Testis (tissue), 3 donors: ENCODE results near the gene MAP4K1. TPM values are rescaled to one million over a fixed set of nuclear protein-coding genes. Genes with fewer than 3 reads are reported as not detected.

Experiments used
- DNase-seq: peaks from one replicate; pipeline ENCODE4 v3.0.0-alpha.2; 2019
- H3K27ac ChIP-seq, 2 donors: fragments of 200-600 bp; sonication (generic); one replicate each; pipeline ENCODE4 v1.5.1; 2019
- H3K27me3 ChIP-seq: fragments of 200-600 bp; sonication (generic); one replicate; pipeline ENCODE4 v1.5.1; 2019
- H3K36me3 ChIP-seq: fragments of 200-600 bp; sonication (generic); one replicate; pipeline ENCODE4 v1.5.1; 2017; ENCODE audit warnings: low read depth; ENCODE audit errors: missing control alignments
- H3K4me1 ChIP-seq: fragments of 200-600 bp; sonication (generic); one replicate; pipeline ENCODE4 v1.5.1; 2019
- H3K4me3 ChIP-seq, 2 donors: fragments of 200-600 bp; sonication (generic); one replicate each; pipeline ENCODE4 v1.5.1; 2017 to 2019
- H3K9me3 ChIP-seq: fragments of 200-600 bp; sonication (generic); one replicate; pipeline ENCODE4 v1.5.1; 2017
- CTCF ChIP-seq, 3 experiments: fragments of 450-650 bp in 2 of 3; fragments of 200-600 bp in 1 of 3; sonication (generic) in 1 of 3; IDR thresholded peaks; one replicate each; pipeline ENCODE4 v1.5.1; 2016 to 2019; ENCODE audit warnings: antibody characterized with exemption in 3 of 3, mild to moderate bottlenecking in 2 of 3, moderate library complexity in 1 of 3
- POLR2A ChIP-seq: fragments of 450-650 bp; IDR thresholded peaks from one replicate; pipeline ENCODE4 v1.6.1; 2017; ENCODE audit warnings: antibody characterized with exemption, mild to moderate bottlenecking, moderate library complexity
- WGBS, 2 donors: methylation state at CpG; one replicate each; pipeline ENCODE4 v1.1.5; 2018; 5-methylcytosine and 5-hydroxymethylcytosine counted together
- intact Hi-C: fragments of 100-400 bp; cut with DNase I; formaldehyde crosslinking; loops from one replicate; pipeline ENCODE4 v1.15.1; 2023; ENCODE audit warnings: low total_unique reads
- polyA plus RNA-seq: library from polyadenylated mRNA; stranded (reverse); fragments of 350-450 nt; fragmentation: Illumina TruSeq; extraction: RNeasy Lipid Tissue Mini Kit (QIAGEN cat#74804); gene quantifications from one replicate; pipeline ENCODE4 v1.2.3, GENCODE V29; 2014; ENCODE audit warnings: low read depth, low replicate concordance; ENCODE audit not compliant: insufficient read depth
- total RNA-seq, 2 donors: library from RNA; depleted of rRNA; stranded (reverse); fragments of >200 nt; gene quantifications; one replicate each; pipeline ENCODE4 v1.2.3, GENCODE V29; 2016

The MAP4K1 gene
- total and polyA plus RNA-seq, 3 donors from 2014 or later: 2.8 to 9.9 (median 8.3) TPM

GRCh38 chr19:38617283-38617763 lies 430 bp downstream of the MAP4K1 start:
- no peaks in the 10 kb centered on the region for H3K9me3 ChIP-seq
- no peaks in the 10 kb centered on the region for H3K27me3 ChIP-seq
- intact Hi-C loops: loop anchor here (10.0 kb wide), 1 partner anchor 213 kb away; the partner anchor contains the start of gene FAM98C
- no peak for TF ChIP-seq CTCF (IDR thresholded peaks at IDR 0.05)
- TF ChIP-seq POLR2A: no peak
- H3K4me1 ChIP-seq: peaks cover 7% of the 10 kb centered on the region
- H3K27ac ChIP-seq: no peak overlapping the region
- peak overlapping the region in 1 of 2 donors; percentile 94 for H3K4me3 ChIP-seq
- WGBS, 2 donors: 69% methylated on average over 7 to 9 of the region's 9 CpGs
- no peaks in the 10 kb centered on the region for H3K36me3 ChIP-seq
- no peak for DNase-seq

GRCh38 chr19:38616265-38616664 lies 1.5 kb downstream of the MAP4K1 start:
- Histone ChIP-seq H3K27ac (no peak overlapping the region), H3K36me3 (no peaks in the 10 kb centered on the region), H3K4me1 (peaks cover 7% of the 10 kb centered on the region), H3K27me3 (no peaks in the 10 kb centered on the region), H3K9me3 (no peaks in the 10 kb centered on the region), H3K4me3 (no peak overlapping the region)
- intact Hi-C loops: loop anchor here (10.0 kb wide), 1 partner anchor 211 kb away; the partner anchor contains the start of gene FAM98C
- no peak for DNase-seq
- 95 to 96% methylated on average over 6 of the region's 6 CpGs for WGBS, 2 donors
- no peak for TF ChIP-seq POLR2A
- TF ChIP-seq CTCF (IDR thresholded peaks at IDR 0.05): no peak

GRCh38 chr19:38615007-38615581 lies 2.7 kb downstream of the MAP4K1 start:
- H3K27me3 ChIP-seq: no peaks in the 10 kb centered on the region
- peaks cover 6% of the 10 kb centered on the region for H3K4me1 ChIP-seq
- intact Hi-C loops: loop anchor here (10.0 kb wide), 1 partner anchor 210 kb away; the partner anchor contains the start of gene FAM98C
- H3K36me3 ChIP-seq: no peaks in the 10 kb centered on the region
- WGBS, 2 donors: 73 to 76% methylated on average over 7 of the region's 7 CpGs
- H3K4me3 ChIP-seq: no peak overlapping the region
- no peak for DNase-seq
- TF ChIP-seq POLR2A (no peak), CTCF (IDR thresholded peaks at IDR 0.05) (no peak)
- no peaks in the 10 kb centered on the region for H3K9me3 ChIP-seq
- no peak overlapping the region for H3K27ac ChIP-seq

GRCh38 chr19:38614289-38614688 lies 3.5 kb downstream of the MAP4K1 start:
- intact Hi-C loops: loop anchor here (10.0 kb wide), 1 partner anchor 209 kb away; the partner anchor contains the start of gene FAM98C

More at GRCh38 chr19:38614289-38614688, 3.5 kb downstream of the MAP4K1 start:
- TF ChIP-seq CTCF (IDR thresholded peaks at IDR 0.05) (no peak), POLR2A (no peak)
- H3K9me3 ChIP-seq: no peaks in the 10 kb centered on the region
- H3K27ac ChIP-seq: no peak overlapping the region
- H3K4me1 ChIP-seq: no peaks in the 10 kb centered on the region
- WGBS, 2 donors: 74 to 100% methylated on average over 1 to 3 of the region's 3 CpGs
- no peak overlapping the region for H3K4me3 ChIP-seq
- DNase-seq: no peak
- no peaks in the 10 kb centered on the region for H3K36me3 ChIP-seq
- H3K27me3 ChIP-seq: no peaks in the 10 kb centered on the region
